ENCODE measurements around the gene TMEM25.
"Not testable (repeated sequence)": the region's sequence is repeated elsewhere in the genome, so short reads cannot be mapped to it uniquely, and the experiment has no call there.

The TMEM25 gene

GRCh38 chr11:118552341-118552740, 21.3 kb downstream of the TMEM25 start:
- no peak for DNase-seq
- Histone ChIP-seq H3K4me3 (no peak overlapping the region), H3K27ac (no peak overlapping the region), H3K4me1 (no peaks in the 10 kb centered on the region), H3K27me3 (no peaks in the 10 kb centered on the region), H3K36me3 (peaks cover 58 to 86% (median 65%) of the 10 kb centered on the region in 3 donors), H3K9me3 (no peaks in the 10 kb centered on the region)
- TF ChIP-seq, protein P1, sequence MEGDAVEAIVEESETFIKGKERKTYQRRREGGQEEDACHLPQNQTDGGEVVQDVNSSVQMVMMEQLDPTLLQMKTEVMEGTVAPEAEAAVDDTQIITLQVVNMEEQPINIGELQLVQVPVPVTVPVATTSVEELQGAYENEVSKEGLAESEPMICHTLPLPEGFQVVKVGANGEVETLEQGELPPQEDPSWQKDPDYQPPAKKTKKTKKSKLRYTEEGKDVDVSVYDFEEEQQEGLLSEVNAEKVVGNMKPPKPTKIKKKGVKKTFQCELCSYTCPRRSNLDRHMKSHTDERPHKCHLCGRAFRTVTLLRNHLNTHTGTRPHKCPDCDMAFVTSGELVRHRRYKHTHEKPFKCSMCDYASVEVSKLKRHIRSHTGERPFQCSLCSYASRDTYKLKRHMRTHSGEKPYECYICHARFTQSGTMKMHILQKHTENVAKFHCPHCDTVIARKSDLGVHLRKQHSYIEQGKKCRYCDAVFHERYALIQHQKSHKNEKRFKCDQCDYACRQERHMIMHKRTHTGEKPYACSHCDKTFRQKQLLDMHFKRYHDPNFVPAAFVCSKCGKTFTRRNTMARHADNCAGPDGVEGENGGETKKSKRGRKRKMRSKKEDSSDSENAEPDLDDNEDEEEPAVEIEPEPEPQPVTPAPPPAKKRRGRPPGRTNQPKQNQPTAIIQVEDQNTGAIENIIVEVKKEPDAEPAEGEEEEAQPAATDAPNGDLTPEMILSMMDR (IDR thresholded peaks at IDR 0.05): no peak
- intact Hi-C loops (cut with DNase I; ENCODE audit: low total_unique reads): no loop called here

DNA sequence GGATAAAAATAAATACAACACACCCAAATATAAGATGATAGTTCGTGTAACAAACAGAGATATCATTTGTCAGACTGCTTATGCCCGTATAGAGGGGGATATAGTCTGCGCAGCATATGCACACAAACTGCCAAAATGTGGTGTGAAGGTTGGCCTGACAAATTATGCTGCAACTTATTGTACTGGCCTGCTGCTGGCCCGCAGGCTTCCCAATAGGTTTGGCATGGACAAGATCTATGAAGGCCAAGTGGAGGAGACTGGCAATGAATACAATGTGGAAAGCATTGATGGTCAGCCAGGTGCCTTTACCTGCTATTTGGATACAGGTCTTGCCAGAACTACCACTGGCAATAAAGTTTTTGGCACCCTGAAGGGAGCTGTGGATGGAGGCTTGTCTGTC, 29.8 kb downstream of the TMEM25 start:
- Histone ChIP-seq H3K4me1 (peaks cover 0 to 11% (median 6%) of the 10 kb centered on the region in 4 donors), H3K27ac (no peak overlapping the region), H3K36me3 (peaks cover 20 to 38% (median 37%) of the 10 kb centered on the region in 3 donors), H3K9me3 (no peaks in the 10 kb centered on the region), H3K4me3 (no peak overlapping the region), H3K27me3 (no peaks in the 10 kb centered on the region)
- TF ChIP-seq, protein P1 (IDR thresholded peaks at IDR 0.05): no peak
- intact Hi-C loops (cut with DNase I; ENCODE audit: low total_unique reads): no loop called here
- peak in 1 of 2 donors; percentile 27 for DNase-seq

DNA sequence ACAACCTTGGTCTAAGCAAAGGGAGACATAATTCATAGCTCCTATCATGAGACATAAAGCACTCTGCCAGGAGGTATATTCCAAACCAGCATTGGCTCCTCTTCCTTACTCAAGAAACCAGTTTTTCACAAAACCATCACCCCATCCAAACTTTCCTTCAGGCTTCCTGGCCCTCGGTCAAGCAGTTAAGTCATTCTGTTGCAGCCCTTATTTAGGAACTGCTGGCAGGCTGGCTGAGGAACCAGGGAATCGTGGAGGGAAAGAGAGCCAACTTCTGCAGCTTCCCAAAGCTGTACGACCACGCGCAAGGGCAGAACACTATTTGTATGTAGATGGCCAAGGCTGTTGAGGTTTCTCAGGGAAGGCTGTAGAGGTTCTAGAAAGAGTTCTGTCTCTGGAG, 34.1 kb downstream of the TMEM25 start:
- Histone ChIP-seq H3K36me3 (no peaks in the 10 kb centered on the region), H3K27ac (peak overlapping the region; percentile 87 to 89), H3K9me3 (no peaks in the 10 kb centered on the region), H3K4me1 (peaks cover 0 to 11% (median 6%) of the 10 kb centered on the region in 4 donors), H3K27me3 (no peaks in the 10 kb centered on the region), H3K4me3 (peak overlapping the region; percentile 56 to 67)
- DNase-seq: peak; percentile 66 to 78
- intact Hi-C loops (cut with DNase I; ENCODE audit: low total_unique reads): no loop called here
- TF ChIP-seq, protein P1 (IDR thresholded peaks at IDR 0.05): no peak

GRCh38 chr11:118569670-118570069, 38.7 kb downstream of the TMEM25 start:
- no peaks in the 10 kb centered on the region for H3K36me3 ChIP-seq
- DNase-seq: no peak
- no peaks in the 10 kb centered on the region for H3K27me3 ChIP-seq
- H3K9me3 ChIP-seq: no peaks in the 10 kb centered on the region
- intact Hi-C loops (cut with DNase I; ENCODE audit: low total_unique reads): loop anchor here (5.0 kb wide), 1 partner anchor 38 kb away; the partner anchor contains the start of gene PHLDB1
- no peak overlapping the region for H3K4me3 ChIP-seq
- TF ChIP-seq, protein P1 (IDR thresholded peaks at IDR 0.05): no peak
- no peak overlapping the region for H3K27ac ChIP-seq
- peaks cover 0 to 26% (median 16%) of the 10 kb centered on the region in 4 donors for H3K4me1 ChIP-seq

DNA sequence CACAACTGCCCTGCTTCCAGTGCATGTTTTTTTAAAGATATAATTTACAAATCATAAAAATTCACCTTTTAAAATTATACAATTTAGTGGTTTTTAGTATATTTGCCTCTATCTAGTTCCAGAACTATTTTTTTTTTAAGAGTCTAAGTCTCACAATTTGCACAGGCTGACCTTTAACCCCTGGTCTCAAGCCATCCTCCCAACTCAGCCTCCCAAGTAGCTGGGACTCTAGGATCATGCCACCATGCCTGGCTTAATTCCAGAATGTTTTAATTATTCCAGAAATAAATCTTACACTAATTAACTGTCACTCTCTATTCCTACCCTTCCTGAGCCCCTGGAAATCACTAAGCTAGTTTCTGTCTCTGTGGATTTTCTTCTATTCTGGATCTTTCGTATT, 39.8 kb downstream of the TMEM25 start:
- intact Hi-C loops (cut with DNase I; ENCODE audit: low total_unique reads): loop anchor here (5.0 kb wide), 1 partner anchor 37 kb away; the partner anchor contains the start of gene PHLDB1
- H3K9me3 ChIP-seq: no peaks in the 10 kb centered on the region
- TF ChIP-seq, protein P1 (IDR thresholded peaks at IDR 0.05): no peak

DNA sequence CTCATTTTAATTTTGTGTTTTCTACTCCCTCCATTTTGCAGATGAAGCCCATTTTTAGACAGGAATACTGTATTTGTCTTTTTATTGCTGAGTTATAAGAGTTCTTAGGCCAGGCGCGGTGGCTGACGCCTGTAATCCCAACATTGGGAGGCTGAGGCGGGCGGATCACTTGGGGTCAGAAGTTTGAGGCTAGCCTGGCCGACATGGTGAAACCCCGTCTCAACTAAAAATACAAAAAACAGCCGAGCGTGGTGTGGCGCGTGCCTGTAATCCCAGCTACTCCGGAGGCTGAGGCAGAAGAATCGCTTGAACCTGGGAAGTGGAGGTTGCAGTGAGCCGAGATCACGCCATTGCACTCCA, 40.7 kb downstream of the TMEM25 start:
- peak overlapping the region; percentile 99 for H3K27ac ChIP-seq
- H3K9me3 ChIP-seq, H3K27me3 ChIP-seq, H3K36me3 ChIP-seq: not testable (repeated sequence)
- peak; percentile 35 to 71 for DNase-seq
- peaks cover 0 to 39% (median 16%) of the 10 kb centered on the region in 4 donors for H3K4me1 ChIP-seq
- intact Hi-C loops (cut with DNase I; ENCODE audit: low total_unique reads): loop anchor here (5.0 kb wide), 1 partner anchor 36 kb away; the partner anchor contains the start of gene PHLDB1
- H3K4me3 ChIP-seq: peak overlapping the region; percentile 98

More for the DNA sequence above, 39.8 kb downstream of the TMEM25 start:
- peak overlapping the region; percentile 99 for H3K27ac ChIP-seq
- no peaks in the 10 kb centered on the region for H3K36me3 ChIP-seq
- DNase-seq: no peak
- peaks cover 0 to 32% (median 15%) of the 10 kb centered on the region in 4 donors for H3K4me1 ChIP-seq
- H3K27me3 ChIP-seq: no peaks in the 10 kb centered on the region
- no peak overlapping the region for H3K4me3 ChIP-seq
